ENCODE data around the gene SDF4. TPM values are rescaled to one million over a fixed set of nuclear protein-coding genes. Genes with fewer than 3 reads are reported as not detected.
"Not testable (repeated sequence)": the region's sequence is repeated elsewhere in the genome, so short reads cannot be mapped to it uniquely, and the experiment has no call there.

Gene SDF4
- total RNA-seq, 2 donors from 2014 or later, result 89.2 to 97.6 TPM

- 79 to 85% methylated on average over 5 to 13 of the region's 23 CpGs for WGBS, 2 donors
- H3K4me3 ChIP-seq, result no peak overlapping the region
- DNase-seq (no peak), ATAC-seq (no peak)
- no peaks in the 10 kb centered on the region for H3K9me3 ChIP-seq
- TF ChIP-seq POLR2A (IDR thresholded peaks at IDR 0.05), result no peak
- TF ChIP-seq CTCF (IDR thresholded peaks at IDR 0.05), result no peak
- no peaks in the 10 kb centered on the region for H3K36me3 ChIP-seq (replicated peaks in 1 of 2; ENCODE audit: insufficient read depth in 1 of 2, low read depth in 2 of 2)
- no peak overlapping the region for H3K27ac ChIP-seq
- intact Hi-C loops (cut with DNase I), result no loop called here
- peaks cover 11% of the 10 kb centered on the region for H3K4me1 ChIP-seq
- H3K27me3 ChIP-seq, result peaks cover 0 to 13% of the 10 kb centered on the region in 2 donors
Measured at GRCh38 chr1:1198423-1199140, 33.2 kb downstream of the SDF4 start.

GRCh38 chr1:1197551-1198422 is 34.0 kb downstream of the SDF4 start:
- Histone ChIP-seq H3K27ac (no peak overlapping the region), H3K27me3 (peaks cover 0 to 13% of the 10 kb centered on the region in 2 donors), H3K4me1 (peaks cover 11% of the 10 kb centered on the region), H3K36me3 (replicated peaks in 1 of 2; ENCODE audit: insufficient read depth in 1 of 2, low read depth in 2 of 2) (no peaks in the 10 kb centered on the region), H3K4me3 (no peak overlapping the region), H3K9me3 (no peaks in the 10 kb centered on the region)
- ATAC-seq (no peak), DNase-seq (no peak)
- WGBS, 2 donors, result 81 to 93% methylated on average over 10 to 11 of the region's 48 CpGs
- intact Hi-C loops (cut with DNase I), result no loop called here
- TF ChIP-seq POLR2A (IDR thresholded peaks at IDR 0.05), result no peak
- TF ChIP-seq CTCF (IDR thresholded peaks at IDR 0.05), result no peak

GRCh38 chr1:1197188-1197500 is 34.7 kb downstream of the SDF4 start:
- Histone ChIP-seq H3K27me3 (peaks cover 0 to 13% of the 10 kb centered on the region in 2 donors), H3K9me3 (no peaks in the 10 kb centered on the region), H3K27ac (no peak overlapping the region), H3K4me1 (peaks cover 11% of the 10 kb centered on the region), H3K36me3 (replicated peaks in 1 of 2; ENCODE audit: insufficient read depth in 1 of 2, low read depth in 2 of 2) (no peaks in the 10 kb centered on the region), H3K4me3 (no peak overlapping the region)
- ATAC-seq (no peak), DNase-seq (no peak)
- intact Hi-C loops (cut with DNase I), result no loop called here
- TF ChIP-seq POLR2A (IDR thresholded peaks at IDR 0.05), result no peak
- TF ChIP-seq CTCF (IDR thresholded peaks at IDR 0.05), result no peak
- WGBS, 2 donors, result 77 to 83% methylated on average over 2 to 3 of the region's 8 CpGs

DNA sequence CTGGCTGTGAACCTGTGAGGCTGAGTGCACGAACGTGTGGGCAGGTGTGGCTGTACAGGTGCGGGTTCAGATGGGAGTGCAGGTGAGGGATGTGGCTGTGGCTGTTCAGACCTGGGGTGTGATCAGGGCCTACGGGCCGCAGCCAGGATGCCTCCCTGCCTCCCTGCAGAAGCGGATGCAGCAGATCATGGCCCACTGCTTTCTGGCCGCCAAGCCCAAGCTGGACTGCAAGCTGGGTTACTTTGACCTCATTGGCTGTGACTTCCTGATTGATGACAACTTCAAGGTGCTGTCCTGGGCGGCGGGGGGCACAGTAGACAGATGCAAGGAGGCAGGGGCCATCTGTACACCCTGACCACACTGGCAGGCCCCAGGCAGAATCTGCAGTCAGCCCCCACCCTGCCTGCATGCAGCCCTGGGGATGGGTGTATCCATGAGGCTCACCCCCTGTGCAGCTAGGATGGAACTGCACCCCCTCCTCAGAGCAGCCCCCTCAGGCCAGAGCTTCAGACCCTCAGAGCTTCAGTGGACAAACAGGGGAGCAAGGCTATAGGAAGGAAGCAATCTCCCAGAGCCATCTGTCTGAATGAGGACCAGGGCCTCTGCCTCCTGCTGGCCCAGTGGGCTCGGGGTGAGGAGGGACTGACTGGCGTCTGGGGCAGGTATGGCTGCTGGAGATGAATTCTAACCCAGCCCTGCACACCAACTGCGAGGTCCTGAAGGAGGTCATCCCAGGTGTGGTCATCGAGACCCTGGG is 35.2 kb downstream of the SDF4 start:
- Histone ChIP-seq H3K9me3 (no peaks in the 10 kb centered on the region), H3K36me3 (replicated peaks in 1 of 2; ENCODE audit: insufficient read depth in 1 of 2, low read depth in 2 of 2) (no peaks in the 10 kb centered on the region), H3K27ac (no peak overlapping the region), H3K4me1 (peaks cover 11% of the 10 kb centered on the region), H3K4me3 (no peak overlapping the region), H3K27me3 (peaks cover 0 to 13% of the 10 kb centered on the region in 2 donors)
- intact Hi-C loops (cut with DNase I), result no loop called here
- 86 to 90% methylated on average over 5 to 13 of the region's 13 CpGs for WGBS, 2 donors
- TF ChIP-seq CTCF (IDR thresholded peaks at IDR 0.05) (no peak), POLR2A (IDR thresholded peaks at IDR 0.05) (no peak)
- ATAC-seq (no peak), DNase-seq (no peak)

DNA sequence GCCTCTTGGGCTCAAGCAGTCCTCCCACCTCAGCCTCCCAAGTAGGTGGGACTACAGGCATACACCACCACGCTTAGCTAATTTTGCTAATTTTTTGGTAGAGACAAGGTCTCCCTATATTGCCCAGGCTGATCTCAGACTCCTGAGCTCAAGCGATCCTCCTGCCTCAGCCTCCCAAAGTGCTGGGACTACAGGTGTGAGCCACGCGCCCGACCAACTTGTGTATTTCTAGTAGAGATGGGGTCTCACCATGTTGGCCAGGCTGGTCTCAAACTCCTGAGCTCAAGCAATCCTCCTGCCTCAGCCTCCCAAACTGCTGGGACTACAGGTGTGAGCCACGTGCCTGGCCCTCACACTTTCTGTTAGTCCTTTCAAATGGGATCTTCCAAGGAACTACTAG is 36.1 kb downstream of the SDF4 start:
- H3K27me3 ChIP-seq; H3K4me1 ChIP-seq; H3K9me3 ChIP-seq; ATAC-seq; DNase-seq; intact Hi-C loops (cut with DNase I); H3K36me3 ChIP-seq (replicated peaks in 1 of 2; ENCODE audit: insufficient read depth in 1 of 2, low read depth in 2 of 2); H3K4me3 ChIP-seq; H3K27ac ChIP-seq: not testable (repeated sequence)
- 97 to 98% methylated on average over 5 to 6 of the region's 6 CpGs for WGBS, 2 donors
